M059J (cell line): Measurements from ENCODE around the gene CFAP251. TPM values are rescaled to one million over a fixed set of nuclear protein-coding genes. Genes with fewer than 3 reads are reported as not detected.
"Not testable (repeated sequence)": the region's sequence is repeated elsewhere in the genome, so short reads cannot be mapped to it uniquely, and the experiment has no call there.

Source experiments
- DNase-seq: peaks from one replicate; pipeline ENCODE4 v3.0.0-alpha.2; 2012; ENCODE audit warnings: low read depth
- total RNA-seq: library from RNA; depleted of rRNA; stranded (reverse); fragments of >200 nt; shearing (Covaris generic); gene quantifications from 2 replicates; pipeline ENCODE4 v1.2.3, GENCODE V29; 2014; rRNA removed

Gene CFAP251, protein sequence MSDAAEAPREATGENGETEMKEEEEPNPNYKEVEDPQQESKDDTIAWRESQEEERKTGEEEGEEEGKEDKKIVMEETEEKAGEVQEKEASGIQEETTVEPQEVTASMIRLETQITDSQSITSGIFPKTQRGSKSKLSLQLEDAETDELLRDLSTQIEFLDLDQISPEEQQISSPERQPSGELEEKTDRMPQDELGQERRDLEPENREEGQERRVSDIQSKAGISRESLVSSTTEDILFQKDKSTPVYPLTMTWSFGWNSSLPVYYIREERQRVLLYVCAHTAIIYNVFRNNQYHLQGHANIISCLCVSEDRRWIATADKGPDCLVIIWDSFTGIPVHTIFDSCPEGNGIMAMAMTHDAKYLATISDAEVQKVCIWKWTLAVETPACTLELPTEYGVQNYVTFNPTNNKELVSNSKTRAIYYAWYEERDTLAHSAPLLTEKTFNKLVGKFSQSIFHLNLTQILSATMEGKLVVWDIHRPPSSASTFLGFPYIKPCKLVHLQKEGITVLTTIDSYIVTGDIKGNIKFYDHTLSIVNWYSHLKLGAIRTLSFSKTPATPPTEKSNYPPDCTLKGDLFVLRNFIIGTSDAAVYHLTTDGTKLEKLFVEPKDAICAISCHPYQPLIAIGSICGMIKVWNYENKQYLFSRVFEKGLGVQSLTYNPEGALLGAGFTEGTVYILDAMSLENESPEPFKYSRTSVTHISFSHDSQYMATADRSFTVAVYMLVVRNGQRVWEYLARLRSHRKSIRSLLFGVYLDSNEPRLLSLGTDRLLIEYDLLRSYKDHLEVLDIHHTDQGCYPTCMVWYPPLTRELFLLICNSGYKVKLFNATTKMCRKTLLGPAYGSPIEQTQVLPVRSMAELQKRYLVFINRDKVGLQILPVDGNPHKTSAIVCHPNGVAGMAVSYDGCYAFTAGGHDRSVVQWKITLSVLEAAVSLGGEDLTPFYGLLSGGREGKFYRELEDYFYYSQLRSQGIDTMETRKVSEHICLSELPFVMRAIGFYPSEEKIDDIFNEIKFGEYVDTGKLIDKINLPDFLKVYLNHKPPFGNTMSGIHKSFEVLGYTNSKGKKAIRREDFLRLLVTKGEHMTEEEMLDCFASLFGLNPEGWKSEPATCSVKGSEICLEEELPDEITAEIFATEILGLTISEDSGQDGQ
- total RNA-seq, result 1.1 and 1.2 TPM in 2 replicates

DNA sequence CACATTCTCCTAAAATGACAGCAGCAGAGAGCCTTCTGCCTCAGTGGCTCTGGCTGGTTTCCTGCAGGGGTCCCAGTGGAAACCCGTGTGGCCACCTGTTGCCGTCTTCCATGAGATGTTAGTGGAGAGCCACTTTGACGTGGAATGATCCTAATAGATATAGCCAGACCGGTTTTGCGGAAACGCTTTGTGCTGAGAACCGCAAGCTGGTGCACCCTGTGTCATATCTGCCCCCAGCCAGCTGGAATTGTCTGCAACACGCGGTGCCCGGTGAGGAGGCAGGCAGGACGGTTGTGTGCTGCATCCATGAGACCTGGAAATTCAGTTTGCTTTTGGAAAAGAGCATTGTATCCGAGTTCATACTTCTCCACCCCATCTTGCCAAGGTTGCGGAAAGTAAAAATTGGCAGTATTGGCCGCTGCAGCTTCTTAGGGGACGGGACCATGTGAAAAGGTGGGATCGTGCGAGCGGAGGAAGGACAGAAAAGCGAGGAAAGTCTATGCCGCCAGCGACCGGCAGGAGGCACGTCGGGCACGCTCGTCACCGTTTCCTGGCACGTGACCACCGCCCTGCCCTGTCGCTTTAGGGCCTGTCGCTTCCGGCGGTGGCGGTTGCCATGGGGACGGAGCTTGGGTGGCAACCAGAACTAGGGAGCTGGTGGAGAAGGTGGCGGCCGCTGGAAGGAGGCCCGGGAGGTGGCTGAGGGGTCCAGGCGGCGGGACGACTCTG lies at the start of gene CFAP251:
TSS of gene CFAP251 (plus strand) at position 643 of the 729 bp plus-strand sequence. CDS start 2,714 bp downstream, outside the sequence.
- peak; percentile 75 for DNase-seq

DNA sequence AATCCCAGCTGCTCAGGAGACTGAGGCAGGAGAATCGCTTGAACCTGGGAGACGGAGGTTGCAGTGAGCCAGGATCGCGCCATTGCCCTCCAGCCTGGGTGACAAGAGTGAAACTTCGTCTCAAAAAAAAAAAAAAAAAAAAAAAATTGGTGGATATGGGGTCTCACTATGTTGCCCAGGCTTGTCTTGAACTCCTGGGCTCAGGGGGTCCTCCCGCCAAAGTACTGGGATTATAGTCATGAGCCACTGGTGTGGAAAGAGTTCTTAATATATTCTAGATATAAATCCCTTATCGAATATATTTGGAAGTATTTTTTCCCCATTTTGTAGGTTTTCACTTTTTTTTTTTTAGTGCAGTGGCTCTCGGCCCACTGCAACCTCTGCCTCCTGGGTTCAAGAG lies 49.2 kb upstream of the CFAP251 start:
- DNase-seq, result not testable (repeated sequence)

DNA sequence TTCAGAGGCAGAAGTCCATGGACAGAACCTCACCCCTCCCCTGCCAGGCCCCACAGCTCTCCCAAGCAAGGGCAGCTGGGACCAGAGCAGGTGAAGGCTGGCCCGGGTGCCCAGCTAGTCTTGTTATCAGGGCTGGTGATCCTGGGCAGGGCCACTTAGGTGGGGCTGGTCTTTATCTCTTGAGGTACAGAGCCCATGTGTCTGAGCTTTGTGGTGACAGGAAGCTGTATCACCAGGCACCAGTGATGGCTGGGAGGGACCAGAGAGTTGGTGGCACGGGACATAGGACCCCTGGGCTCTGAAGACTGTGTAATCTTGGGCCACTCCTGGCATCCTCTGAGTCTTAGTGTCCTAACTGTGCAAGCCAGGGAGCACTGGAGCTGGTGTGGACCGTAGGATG lies 46.9 kb upstream of the CFAP251 start:
- no peak for DNase-seq

DNA sequence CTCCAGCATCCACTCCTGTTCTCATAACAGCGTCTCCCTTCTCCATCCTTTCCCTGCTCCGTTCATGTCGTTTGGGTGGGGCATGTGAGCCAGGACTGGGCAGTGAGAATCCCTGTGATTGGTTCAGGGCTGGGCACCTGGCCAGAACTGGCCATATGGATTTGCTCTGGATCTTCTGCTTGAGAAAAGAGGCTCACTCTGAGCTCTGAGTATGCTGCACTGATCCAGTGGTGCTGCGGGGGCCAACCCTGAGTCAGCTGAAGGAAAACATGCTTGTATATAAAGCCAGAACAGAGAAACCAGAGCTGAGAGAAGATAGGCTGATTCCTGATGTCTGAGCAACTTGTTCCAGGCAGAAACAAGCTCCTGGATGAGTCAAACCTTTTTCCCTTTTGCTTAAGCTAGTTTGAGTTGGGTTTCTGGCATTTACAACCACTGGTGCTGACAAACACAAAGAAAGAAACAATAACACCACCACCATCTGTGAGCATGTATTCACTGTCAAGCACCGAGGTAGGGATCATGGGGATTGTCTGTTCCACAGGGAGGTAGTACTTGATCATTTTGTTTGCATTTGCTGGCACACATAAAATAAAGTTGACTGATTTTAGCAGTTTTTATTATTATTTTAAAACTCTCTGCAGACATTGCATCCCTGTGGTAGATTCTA lies 45.7 kb upstream of the CFAP251 start:
- DNase-seq, result peak; percentile 63

DNA sequence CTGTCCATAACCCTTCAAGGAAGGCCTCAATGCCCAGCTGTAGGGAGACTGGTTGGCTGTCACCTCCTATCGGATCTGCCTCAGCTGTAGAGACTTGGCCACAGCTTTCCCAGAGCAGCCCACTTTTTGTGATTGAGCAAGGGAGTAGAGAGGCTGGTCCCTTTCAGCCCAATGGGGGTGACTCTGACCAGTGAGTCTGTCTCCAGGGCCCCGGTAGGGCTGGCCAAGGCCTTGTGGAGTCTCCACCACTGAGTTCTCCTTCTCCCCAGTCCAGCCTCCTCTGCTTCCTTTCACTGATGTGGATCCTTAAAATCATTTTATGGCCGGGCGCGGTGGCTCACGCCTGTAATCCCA lies 45.2 kb upstream of the CFAP251 start:
- no peak for DNase-seq

DNA sequence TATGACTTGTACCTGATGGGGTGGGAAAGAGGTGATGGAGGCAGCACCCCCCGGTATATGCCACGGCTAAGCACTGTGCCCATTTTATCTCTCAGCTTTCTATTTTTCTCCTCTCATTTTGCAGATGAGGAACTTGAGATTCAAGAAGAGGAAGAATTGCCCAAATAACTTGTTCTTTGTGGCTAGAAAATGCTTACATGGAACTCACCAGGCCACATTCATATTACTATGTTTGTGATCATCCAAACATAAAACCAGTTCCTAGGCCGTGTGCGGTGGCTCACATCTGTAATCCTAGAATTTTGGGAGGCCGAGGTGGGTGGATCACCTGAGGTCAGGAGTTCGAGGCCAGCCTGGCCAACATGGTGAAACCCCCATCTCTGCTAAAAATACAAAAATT lies 44.3 kb upstream of the CFAP251 start:
- no peak for DNase-seq

DNA sequence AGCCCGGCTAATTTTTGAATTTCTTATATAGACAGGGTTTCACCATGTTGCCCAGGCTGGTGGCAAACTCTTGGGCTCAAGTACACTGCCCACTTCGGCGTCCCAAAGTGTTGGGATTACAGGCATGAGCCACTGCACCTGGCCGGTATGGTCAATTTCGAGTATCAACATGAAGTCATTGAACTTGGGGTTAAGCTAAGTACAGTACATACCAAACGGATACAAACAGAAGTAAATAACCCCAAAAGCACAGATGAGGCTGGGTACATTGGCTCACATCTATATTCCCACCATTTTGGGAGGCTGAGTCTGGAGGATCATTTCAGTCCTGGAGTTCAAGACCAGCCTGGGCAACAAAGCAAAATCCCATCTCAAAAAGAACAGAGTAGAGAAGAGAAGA lies 42.8 kb upstream of the CFAP251 start:
- DNase-seq, result no peak

DNA sequence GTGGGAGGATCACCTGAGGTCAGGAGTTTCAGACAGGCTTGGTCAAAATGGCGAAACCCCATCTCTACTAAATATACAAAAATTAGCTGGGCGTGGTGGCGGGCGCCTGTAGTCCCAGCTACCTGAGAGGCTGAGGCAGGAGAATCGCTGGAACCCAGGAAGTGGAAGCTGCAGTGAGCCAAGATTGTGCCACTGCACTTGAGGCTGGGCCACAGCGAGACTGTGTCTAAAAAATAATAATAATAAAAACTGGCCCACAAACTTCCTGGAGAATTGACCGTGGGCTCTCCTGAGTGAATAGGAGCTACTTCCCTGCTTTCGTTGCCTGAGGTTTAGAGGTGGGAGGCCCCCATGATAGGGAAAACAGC lies 42.3 kb upstream of the CFAP251 start:
- DNase-seq, result not testable (repeated sequence)

DNA sequence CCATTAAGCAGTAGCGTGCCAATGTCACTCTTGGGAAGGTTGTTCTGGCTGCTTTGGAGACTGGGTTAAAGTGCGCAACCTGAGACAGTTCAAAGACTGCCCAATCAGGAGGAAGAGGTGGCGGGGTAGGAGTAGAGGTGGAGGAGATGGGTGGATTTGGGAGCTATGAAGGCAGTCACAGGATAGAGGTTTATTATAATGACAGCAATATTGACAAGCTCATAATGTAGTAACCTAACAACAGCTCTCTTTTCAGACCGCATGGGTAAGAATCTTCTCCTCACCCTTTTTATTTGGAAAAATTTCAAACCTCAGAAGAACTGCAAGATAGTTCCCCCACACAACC lies 35.1 kb upstream of the CFAP251 start:
- no peak for DNase-seq

DNA sequence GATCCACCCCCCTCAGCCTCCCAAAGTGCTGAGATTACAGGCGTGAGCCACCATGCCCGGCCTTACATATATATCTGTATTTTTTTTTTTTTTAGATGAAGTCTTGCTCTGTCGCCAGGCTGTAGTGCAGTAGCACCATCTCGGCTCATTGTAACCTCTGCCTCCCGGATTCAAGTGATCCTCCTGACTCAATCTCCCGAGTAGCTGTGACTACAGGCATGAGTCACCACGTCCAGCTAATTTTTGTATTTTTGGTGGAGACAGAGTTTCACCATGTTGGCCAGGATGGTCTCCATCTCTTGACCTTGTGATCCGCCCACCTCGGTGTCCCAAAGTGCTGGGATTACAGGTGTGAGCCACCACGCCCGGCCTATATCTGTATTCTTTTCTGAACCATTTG lies 33.3 kb upstream of the CFAP251 start:
- DNase-seq, result peak; percentile 48

DNA sequence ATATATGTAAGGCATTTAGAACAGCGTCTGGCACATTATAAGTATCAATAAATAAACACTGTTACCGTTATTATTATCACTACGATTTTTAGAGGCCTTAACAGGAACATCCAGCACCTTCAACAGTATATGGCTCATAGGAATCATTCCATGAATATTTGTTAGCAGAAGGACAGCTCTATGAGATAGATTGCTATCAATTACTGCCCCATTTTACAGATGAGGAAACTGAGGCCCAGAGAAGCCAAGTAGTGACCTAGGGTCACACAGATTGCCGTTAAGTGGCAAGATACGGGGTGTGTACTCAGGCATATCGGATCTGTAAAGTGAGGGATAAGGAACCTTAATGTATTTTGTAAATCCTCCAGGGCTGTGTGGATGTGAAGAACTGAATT lies 30.3 kb upstream of the CFAP251 start:
- no peak for DNase-seq

DNA sequence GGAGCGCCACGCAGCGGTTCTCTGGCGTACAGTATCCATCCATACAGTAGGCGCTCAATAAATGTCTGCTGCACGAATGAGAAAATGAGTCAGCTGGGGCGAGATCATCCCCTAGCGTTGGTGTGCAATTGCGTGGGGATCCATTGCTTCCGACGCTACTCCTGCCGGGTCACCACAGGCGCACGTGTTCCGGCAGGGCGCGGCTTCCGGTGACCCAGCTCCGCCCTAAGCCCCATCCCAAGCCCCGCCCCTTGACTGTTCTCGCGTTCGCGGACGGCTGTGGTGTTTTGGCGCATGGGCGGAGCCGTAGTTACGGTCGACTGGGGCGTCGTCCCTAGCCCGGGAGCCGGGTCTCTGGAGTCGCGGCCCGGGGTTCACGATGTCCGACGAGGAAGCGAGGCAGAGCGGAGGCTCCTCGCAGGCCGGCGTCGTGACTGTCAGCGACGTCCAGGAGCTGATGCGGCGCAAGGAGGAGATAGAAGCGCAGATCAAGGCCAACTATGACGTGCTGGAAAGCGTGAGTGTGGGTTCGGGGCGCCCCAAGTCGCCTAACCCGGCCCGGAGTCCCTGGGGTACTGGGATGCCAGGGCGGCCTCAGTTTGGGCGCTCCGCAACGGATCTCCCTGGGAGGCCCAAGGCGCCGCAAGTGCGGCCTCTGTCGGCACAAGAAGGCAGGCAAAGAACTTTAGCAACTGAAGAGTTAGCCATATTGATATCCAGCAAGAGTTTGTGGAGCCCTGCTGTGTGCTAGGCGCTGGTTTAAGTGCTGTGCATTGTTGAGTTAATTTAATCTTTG lies 29.7 kb upstream of the CFAP251 start, which contains the start of gene PSMD9:
TSS of gene PSMD9 (plus strand) at position 313 of the 796 bp plus-strand sequence. CDS start at position 380, 67 bp downstream.
- DNase-seq, result peak; percentile 94

DNA sequence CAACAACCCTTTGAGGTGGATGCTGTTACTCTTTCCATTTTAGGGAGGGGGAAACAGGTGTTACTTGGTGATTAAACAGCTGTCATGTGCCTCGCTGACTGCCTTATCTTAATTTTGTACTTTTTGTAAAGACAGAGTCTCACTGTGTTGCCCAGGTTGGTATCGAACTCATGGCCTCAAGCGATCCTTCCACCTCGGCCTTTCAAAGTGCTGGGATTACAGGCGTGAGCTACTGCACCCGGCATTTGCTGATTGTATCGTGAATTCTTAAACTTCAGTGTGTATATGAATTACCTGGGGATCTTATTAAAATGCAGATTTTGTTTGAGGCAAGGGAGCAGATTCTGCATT lies 29.1 kb upstream of the CFAP251 start:
- DNase-seq, result no peak

DNA sequence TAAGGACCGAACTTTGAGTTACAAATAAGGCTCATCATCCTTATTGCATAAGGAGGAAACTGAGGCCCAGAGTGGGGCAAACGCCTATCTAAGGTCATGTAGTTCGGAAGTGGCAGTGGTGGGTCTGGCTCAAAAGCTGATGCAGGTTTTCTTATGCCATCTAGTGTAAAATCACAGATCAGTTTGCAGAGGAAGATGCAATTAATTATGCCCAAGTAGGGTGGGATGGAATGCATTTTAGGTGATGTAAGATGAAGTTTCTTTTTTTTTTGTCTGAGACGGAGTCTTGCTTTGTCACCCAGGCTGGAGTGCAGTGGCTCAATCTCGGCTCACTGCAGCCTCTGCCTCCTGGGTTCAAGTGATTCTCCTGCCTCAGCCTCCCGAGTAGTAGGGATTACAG lies 28.7 kb upstream of the CFAP251 start:
- not testable (repeated sequence) for DNase-seq

DNA sequence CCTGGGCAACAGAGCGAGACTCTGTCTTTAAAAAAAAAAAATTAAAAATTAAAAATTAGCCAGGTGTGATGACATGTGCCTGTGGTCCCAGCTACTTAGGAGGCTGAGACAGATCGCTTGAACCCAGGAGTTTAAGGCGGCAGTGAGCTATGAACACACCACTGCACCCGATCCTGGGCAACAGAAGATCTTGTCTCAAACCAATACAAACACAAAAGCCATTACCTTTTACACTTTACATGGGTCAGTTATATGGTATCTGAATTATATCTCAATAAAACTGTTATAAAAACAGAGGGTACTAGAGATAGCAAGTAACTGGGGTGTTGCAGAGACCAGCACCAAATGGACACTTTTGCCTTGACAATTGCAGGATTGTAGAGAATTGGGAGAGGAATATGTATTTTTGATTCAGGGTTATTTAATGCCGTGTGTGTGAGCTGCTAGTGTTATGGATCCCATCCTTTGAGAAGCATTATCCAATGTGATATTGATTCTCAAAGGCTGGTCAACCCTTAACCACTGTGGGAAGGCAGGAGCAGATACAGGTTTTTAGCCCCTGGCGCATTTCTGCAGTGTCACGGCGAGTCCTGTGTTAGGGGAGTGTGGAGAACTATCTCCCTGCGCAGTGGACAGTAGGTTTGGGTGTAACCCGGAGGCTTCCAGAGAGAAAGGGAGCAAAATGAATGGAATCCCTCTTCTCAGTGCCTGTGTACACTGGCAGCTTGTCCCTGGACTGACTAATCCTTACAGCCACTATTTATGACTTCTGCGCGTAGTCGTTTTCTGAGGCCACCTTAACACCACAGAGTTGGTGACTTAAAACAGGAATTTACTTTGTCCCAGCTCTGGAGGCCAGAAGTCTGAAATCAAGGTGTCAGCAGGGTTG lies 25.5 kb upstream of the CFAP251 start:
- no peak for DNase-seq

DNA sequence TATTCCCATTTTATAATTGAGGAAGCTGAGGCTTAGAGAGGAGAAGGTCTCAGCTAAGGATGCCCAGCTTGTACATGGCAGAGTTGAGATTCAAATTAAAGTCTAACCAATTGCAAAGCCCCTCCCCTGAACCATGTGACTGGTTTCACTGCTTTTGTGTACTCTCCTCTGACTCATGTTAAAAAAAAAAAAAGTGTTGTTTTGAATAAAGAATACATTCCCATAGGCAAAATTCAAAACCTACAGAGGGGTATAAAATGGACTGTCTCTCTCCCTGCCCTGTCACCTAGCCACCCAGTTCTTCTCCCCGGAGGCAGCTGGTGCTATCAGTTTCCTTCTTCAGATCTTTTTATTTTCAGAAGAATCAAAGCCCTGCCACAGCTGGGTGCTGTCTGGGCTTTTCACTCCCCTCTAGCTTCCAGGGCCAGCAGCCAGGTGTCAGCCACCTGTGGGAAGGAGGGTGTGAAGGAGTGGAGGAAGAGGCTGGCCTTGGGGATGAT lies 24.4 kb upstream of the CFAP251 start:
- peak; percentile 77 for DNase-seq

DNA sequence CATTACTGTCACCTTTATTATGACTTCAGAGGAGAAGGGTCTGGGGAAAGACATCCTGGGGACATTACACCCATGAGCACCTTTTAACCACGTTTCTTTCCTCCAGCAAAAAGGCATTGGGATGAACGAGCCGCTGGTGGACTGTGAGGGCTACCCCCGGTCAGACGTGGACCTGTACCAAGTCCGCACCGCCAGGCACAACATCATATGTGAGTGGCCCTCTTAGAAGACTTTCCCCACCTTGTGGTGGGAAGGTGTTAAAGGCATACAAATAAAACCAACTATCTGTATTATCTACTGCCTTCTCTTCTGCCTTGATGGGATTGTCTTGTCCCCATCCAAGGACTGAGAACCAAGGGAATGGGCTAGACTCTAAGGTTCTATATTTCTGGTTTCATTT lies 23.8 kb upstream of the CFAP251 start:
- peak; percentile 26 for DNase-seq

DNA sequence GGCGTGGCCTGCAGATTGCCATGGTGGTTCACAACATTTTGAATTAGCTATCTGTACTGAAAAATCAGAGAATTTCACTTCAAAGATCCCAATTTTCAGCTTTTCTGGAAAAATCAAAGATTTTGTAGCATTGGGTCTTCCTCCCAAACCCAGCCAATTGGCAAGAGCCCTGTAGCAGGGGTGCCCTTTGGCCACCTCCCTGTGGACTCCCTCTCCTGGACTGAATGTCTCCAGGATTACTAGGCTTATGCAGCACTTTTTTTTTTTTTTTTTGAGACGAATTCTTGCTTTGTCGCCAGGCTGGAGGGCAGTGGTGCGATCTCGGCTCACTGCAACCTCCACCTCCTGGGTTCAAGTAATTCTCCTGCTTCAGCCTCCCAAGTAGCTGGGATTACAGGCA lies 20.1 kb upstream of the CFAP251 start:
- no peak for DNase-seq

DNA sequence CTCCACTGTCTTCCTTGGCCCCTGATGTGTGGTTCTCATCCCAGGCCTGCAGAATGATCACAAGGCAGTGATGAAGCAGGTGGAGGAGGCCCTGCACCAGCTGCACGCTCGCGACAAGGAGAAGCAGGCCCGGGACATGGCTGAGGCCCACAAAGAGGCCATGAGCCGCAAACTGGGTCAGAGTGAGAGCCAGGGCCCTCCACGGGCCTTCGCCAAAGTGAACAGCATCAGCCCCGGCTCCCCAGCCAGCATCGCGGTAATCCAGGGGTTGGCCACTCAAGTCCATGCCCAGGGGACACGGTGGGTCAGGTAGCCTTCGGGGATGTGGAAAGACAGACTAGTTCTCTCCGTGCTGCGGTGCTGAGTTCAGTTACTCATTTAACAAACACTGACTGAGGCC lies 18.8 kb upstream of the CFAP251 start:
- no peak for DNase-seq
